H1 (cell line): ENCODE measurements around the gene EPHA8. TPM values are rescaled to one million over a fixed set of nuclear protein-coding genes. Genes with fewer than 3 reads are reported as not detected.

Source experiments
- CTCF ChIA-PET: fragments of 300-600 bp; sonication (Branson Sonifier 250); formaldehyde crosslinking; loops from one replicate; lab custom pipeline; 2021; ENCODE audit not compliant: partially characterized antibody; lab: Charles Lee
- POLR2A ChIA-PET: fragments of 300-600 bp; sonication (Branson Sonifier 250); formaldehyde crosslinking; loops from one replicate; lab custom pipeline; 2021; ENCODE audit warnings: inconsistent platforms; ENCODE audit not compliant: partially characterized antibody; lab: Charles Lee
- DNase-seq, 2 experiments: peaks; one replicate each; pipeline versions ENCODE4 v3.0.0 to v3.0.0-alpha.2; 2010 to 2022; ENCODE audit warnings: low spot score in 2 of 2, low read depth in 1 of 2, mixed read lengths in 1 of 2
- FAIRE-seq: peaks from 2 replicates; lab custom pipeline; 2011; peaks lifted over from hg19 to GRCh38; lab: Jason Lieb, UNC
- H2AFZ ChIP-seq: 2 replicates; pipeline ENCODE4 v1.8.1; 2012; ENCODE audit warnings: low read length, inconsistent platforms
- H2AK5ac ChIP-seq: 2 replicates; pipeline ENCODE4 v1.6.1; 2013; ENCODE audit warnings: low read depth, low read length
- H2BK120ac ChIP-seq: replicated peaks from 2 replicates; pipeline ENCODE3; 2013; ENCODE audit warnings: low read depth, low read length, inconsistent platforms
- H2BK12ac ChIP-seq: 2 replicates; pipeline ENCODE4 v1.6.1; 2013; ENCODE audit warnings: low read depth, low read length
- H2BK15ac ChIP-seq: 2 replicates; pipeline ENCODE4 v1.6.1; 2013; ENCODE audit warnings: low read length
- H2BK20ac ChIP-seq: 2 replicates; pipeline ENCODE4 v1.6.1; 2013; ENCODE audit warnings: low read length
- H2BK5ac ChIP-seq: 2 replicates; pipeline ENCODE4 v1.6.1; 2013; ENCODE audit warnings: low read depth, low read length
- H3K14ac ChIP-seq: 2 replicates; pipeline ENCODE4 v1.6.1; 2013; ENCODE audit warnings: inconsistent platforms; ENCODE audit not compliant: insufficient read length
- H3K18ac ChIP-seq: 2 replicates; pipeline ENCODE4 v1.6.1; 2013; ENCODE audit warnings: low read length; ENCODE audit errors: extremely low read depth
- H3K23ac ChIP-seq: 2 replicates; pipeline ENCODE4 v1.6.1; 2013; ENCODE audit warnings: inconsistent platforms; ENCODE audit not compliant: insufficient read length
- H3K23me2 ChIP-seq: 2 replicates; pipeline ENCODE4 v1.6.1; 2013; ENCODE audit warnings: low read depth, low read length
- H3K27ac ChIP-seq: 2 replicates; pipeline ENCODE4 v1.6.1; 2011; ENCODE audit warnings: low read depth, low read length, inconsistent platforms
- H3K27me3 ChIP-seq, 4 experiments: replicated peaks in 1 of 4; 1 replicate in 1 of 4; 2 replicates in 3 of 4; pipeline versions ENCODE4 v1.6.1 to v1.8.1; 2011 to 2013; ENCODE audit warnings: low read length in 3 of 4, mild to moderate bottlenecking in 3 of 4, inconsistent platforms in 2 of 4, mixed read lengths in 2 of 4, moderate library complexity in 1 of 4; ENCODE audit not compliant: control insufficient read depth in 3 of 4, insufficient read depth in 3 of 4; ENCODE audit errors: extremely low read depth in 1 of 4
- H3K36me3 ChIP-seq, 4 experiments: 2 replicates each; pipeline versions ENCODE4 v1.6.1 to v1.8.1; 2011 to 2013; ENCODE audit warnings: mild to moderate bottlenecking in 4 of 4, low read length in 3 of 4, moderate library complexity in 2 of 4, control low read depth in 1 of 4, inconsistent platforms in 1 of 4; ENCODE audit not compliant: insufficient read depth in 4 of 4, control insufficient read depth in 2 of 4
- H3K4ac ChIP-seq: replicated peaks from 2 replicates; pipeline ENCODE3; 2013; ENCODE audit warnings: low read length, low read depth, mixed read lengths, inconsistent platforms; ENCODE audit not compliant: insufficient read length
- H3K4me1 ChIP-seq, 4 experiments: replicated peaks in 1 of 4; 1 replicate in 1 of 4; 2 replicates in 3 of 4; pipeline versions ENCODE4 v1.6.1 to v1.8.1; 2011 to 2013; ENCODE audit warnings: low read length in 3 of 4, inconsistent platforms in 2 of 4, mixed read lengths in 1 of 4; ENCODE audit not compliant: insufficient read depth in 4 of 4, control insufficient read depth in 3 of 4
- H3K4me2 ChIP-seq, 2 experiments: 2 replicates each; pipeline versions ENCODE4 v1.6.1 to v1.8.1; 2011 to 2013; ENCODE audit warnings: low read depth in 2 of 2, low read length in 2 of 2, control low read depth in 1 of 2, inconsistent platforms in 1 of 2, mild to moderate bottlenecking in 1 of 2; ENCODE audit not compliant: insufficient read depth in 1 of 2
- H3K4me3 ChIP-seq, 4 experiments: fragments of 200-600, 300-600 bp in 1 of 4; sonication (generic), shearing (Covaris generic), sonication (Bioruptor Twin) in 1 of 4; 2 replicates each; pipeline versions ENCODE4 v1.5.1 to v1.8.1; 2011 to 2016; ENCODE audit warnings: low read length in 4 of 4, low read depth in 3 of 4, control low read depth in 2 of 4, inconsistent platforms in 2 of 4, mild to moderate bottlenecking in 2 of 4, mixed read lengths in 1 of 4, moderate library complexity in 1 of 4; ENCODE audit not compliant: insufficient read depth in 2 of 4; ENCODE audit errors: extremely low read depth in 1 of 4
- H3K56ac ChIP-seq: replicated peaks from 2 replicates; pipeline ENCODE3; 2013; ENCODE audit warnings: low read depth, mild to moderate bottlenecking, mixed read lengths, low read length, inconsistent platforms; ENCODE audit not compliant: insufficient read length
- H3K79me1 ChIP-seq: 2 replicates; pipeline ENCODE4 v1.6.1; 2013; ENCODE audit warnings: low read depth, low read length, control low read depth
- H3K79me2 ChIP-seq, 2 experiments: 2 replicates each; pipeline versions ENCODE4 v1.6.1 to v1.8.1; 2012 to 2013; ENCODE audit warnings: low read length in 2 of 2, mild to moderate bottlenecking in 2 of 2, inconsistent platforms in 1 of 2; ENCODE audit not compliant: insufficient read depth in 2 of 2, control insufficient read depth in 1 of 2
- H3K9ac ChIP-seq, 4 experiments: replicated peaks in 1 of 4; 1 replicate in 1 of 4; 2 replicates in 3 of 4; pipeline versions ENCODE4 v1.6.1 to v1.8.1; 2011 to 2013; ENCODE audit warnings: low read depth in 3 of 4, low read length in 3 of 4, control low read depth in 2 of 4, mild to moderate bottlenecking in 2 of 4, moderate library complexity in 2 of 4, inconsistent platforms in 1 of 4; ENCODE audit errors: extremely low read depth in 1 of 4
- H3K9me3 ChIP-seq, 2 experiments: 2 replicates each; pipeline versions ENCODE4 v1.6.1 to v1.8.1; 2012 to 2013; ENCODE audit warnings: mild to moderate bottlenecking in 2 of 2, moderate library complexity in 2 of 2, control low read depth in 1 of 2, inconsistent platforms in 1 of 2, low read depth in 1 of 2, low read length in 1 of 2, mixed read lengths in 1 of 2; ENCODE audit not compliant: insufficient read depth in 2 of 2
- H4K20me1 ChIP-seq, 2 experiments: replicated peaks in 1 of 2; 2 replicates each; pipeline versions ENCODE3 to v1.8.1; 2011 to 2013; ENCODE audit warnings: inconsistent platforms in 2 of 2, low read length in 2 of 2, mild to moderate bottlenecking in 1 of 2; ENCODE audit not compliant: insufficient read depth in 2 of 2, control insufficient read depth in 1 of 2
- H4K5ac ChIP-seq: 2 replicates; pipeline ENCODE4 v1.6.1; 2013; ENCODE audit warnings: low read length, low read depth, mixed read lengths, inconsistent platforms; ENCODE audit not compliant: insufficient read length
- H4K8ac ChIP-seq: 2 replicates; pipeline ENCODE4 v1.8.0; 2013; ENCODE audit warnings: mild to moderate bottlenecking, moderate library complexity, low read length, inconsistent platforms; ENCODE audit not compliant: insufficient read depth; ENCODE audit errors: extremely low read depth
- H4K91ac ChIP-seq: replicated peaks from 2 replicates; pipeline ENCODE3; 2013; ENCODE audit warnings: low read length, mixed read lengths, inconsistent platforms; ENCODE audit not compliant: insufficient read length
- BCL11A ChIP-seq, 2 experiments: IDR thresholded peaks; one replicate each; pipeline ENCODE4 v1.6.1; 2011; ENCODE audit warnings: low read depth in 2 of 2, low read length in 2 of 2, mild to moderate bottlenecking in 2 of 2
- CBX8 ChIP-seq: fragments of 300-800, 300-1000 bp; sonication (generic); IDR thresholded peaks from 2 replicates; pipeline ENCODE4 v1.7.1; 2016; ENCODE audit warnings: low read depth, low read length, borderline replicate concordance
- CHD1 ChIP-seq: IDR thresholded peaks from 2 replicates; pipeline ENCODE4 v1.6.1; 2012; ENCODE audit warnings: low read depth, low read length, improper control_type of control experiment
- EGR1 ChIP-seq: IDR thresholded peaks from 2 replicates; pipeline ENCODE4 v1.6.1; 2011; ENCODE audit warnings: low read depth, low read length, borderline replicate concordance
- KDM1A ChIP-seq: fragments of 200-600, 300-600 bp; sonication (generic); IDR thresholded peaks from 2 replicates; pipeline ENCODE4 v1.7.1; 2016; ENCODE audit warnings: mild to moderate bottlenecking, low read length, borderline replicate concordance
- KDM5A ChIP-seq: fragments of 200-600 bp; IDR thresholded peaks from 2 replicates; pipeline ENCODE4 v1.7.1; 2012; ENCODE audit warnings: mild to moderate bottlenecking, low read length, inconsistent platforms, mixed read lengths
- MAX ChIP-seq: IDR thresholded peaks from 2 replicates; pipeline ENCODE4 v1.6.1; 2012; ENCODE audit warnings: inconsistent platforms
- PHF8 ChIP-seq: fragments of 200-600 bp; sonication (generic); conservative IDR thresholded peaks from 2 replicates; pipeline ENCODE4 v1.7.1; 2012; ENCODE audit warnings: low read depth, mild to moderate bottlenecking, inconsistent platforms, low read length, moderate library complexity
- TBP ChIP-seq: IDR thresholded peaks from 2 replicates; pipeline ENCODE4 v1.6.1; 2011; ENCODE audit warnings: low read depth, low read length, improper control_type of control experiment
- WGBS, 2 experiments: shearing (Covaris generic) in 1 of 2; methylation state at CpG; one replicate each; pipeline versions ENCODE4 v1.1.6 to v1.1.7; 2013 to 2015; ENCODE audit warnings: low lambda C conversion rate in 2 of 2, mixed read lengths in 2 of 2, inconsistent platforms in 1 of 2, low coverage in 1 of 2, missing lambda C conversion rate in 1 of 2; ENCODE audit not compliant: insufficient replicate concordance in 2 of 2, insufficient coverage in 1 of 2, insufficient read length in 1 of 2; ENCODE audit errors: extremely low coverage in 1 of 2, missing lambda C conversion rate in 1 of 2; 5-methylcytosine and 5-hydroxymethylcytosine counted together
- polyA plus RNA-seq, 7 experiments: library from polyadenylated mRNA; depleted of rRNA in 3 of 7; stranded (reverse) in 5 of 7; unstranded in 2 of 7; fragments of >200 nt in 5 of 7; fragments of 200-250 nt in 2 of 7; gene quantifications; 1 replicate in 5 of 7; 2 replicates in 1 of 7; 4 replicates in 1 of 7; pipeline versions ENCODE4 v1.2.1 to v1.2.3, GENCODE V29; 2011 to 2013; ENCODE audit warnings: missing spikeins in 2 of 7, mixed read lengths in 2 of 7
- total RNA-seq: library from RNA; stranded (reverse); fragmentation: NEBNext Ultra II Directional; extraction: Animal tissue kit (Norgen Biotek cat#: 25700); gene quantifications from 2 replicates; pipeline ENCODE4 v1.2.1, GENCODE V29; 2021
- TF ChIP-seq, protein P1 (sequence below): IDR thresholded peaks from 2 replicates; pipeline ENCODE4 v1.6.1; 2011; ENCODE audit warnings: low read length, improper control_type of control experiment
- TF ChIP-seq, protein P2 (sequence below): IDR thresholded peaks from 2 replicates; pipeline ENCODE4 v1.6.1; 2012; ENCODE audit warnings: low read length, inconsistent platforms

Gene EPHA8
- total and polyA plus RNA-seq, 2 of the 8 experiments (the other 6 are each of a cell fraction or from before 2014, with no cell fraction given): 4.0 to 8.4 TPM

DNA sequence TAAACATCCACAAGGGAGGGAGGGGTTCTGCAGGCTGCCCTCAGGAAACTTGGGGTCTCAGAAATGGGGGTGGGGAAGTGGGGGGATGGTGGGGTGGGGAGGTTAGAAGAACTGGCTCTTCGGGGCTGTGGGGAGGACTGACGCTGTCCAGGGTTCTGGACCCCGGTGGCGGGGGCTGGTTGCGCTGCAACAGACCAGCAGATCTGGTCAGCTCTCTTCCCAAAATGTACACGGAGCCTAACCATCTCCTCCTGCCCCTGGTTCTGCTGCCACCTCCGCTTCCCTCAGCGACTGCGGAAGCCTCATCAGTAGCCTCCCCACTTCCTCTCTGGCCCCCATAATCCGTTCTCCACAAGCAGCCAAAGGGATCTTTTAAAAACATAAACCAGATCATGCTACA is 43.9 kb downstream of the EPHA8 start:
- peaks cover 0 to 7% (median 0%) of the 10 kb centered on the region in 4 experiments; a peak in 1 of 7 replicates for H3K27me3 ChIP-seq
- no peak overlapping the region for H3K18ac ChIP-seq
- no peak overlapping the region for H3K56ac ChIP-seq
- no peak overlapping the region for H3K4me3 ChIP-seq
- no peaks in the 10 kb centered on the region for H3K79me1 ChIP-seq
- no peak overlapping the region for H2AK5ac ChIP-seq
- H4K5ac ChIP-seq: no peak overlapping the region
- no peak overlapping the region for H2BK20ac ChIP-seq
- FAIRE-seq (no peak), DNase-seq (peak in 1 of 2 experiments; percentile 79)
- H3K4ac ChIP-seq: no peak overlapping the region
- no peak overlapping the region for H3K9ac ChIP-seq
- ChIA-PET POLR2A (no interaction called here), CTCF (interaction anchor here (0.6 to 2.7 kb wide), 6 partner anchors 15 to 100 kb away, joined by 3 to 9 read pairs (median 4); no protein-coding TSS in a partner anchor)
- H3K79me2 ChIP-seq: no peaks in the 10 kb centered on the region
- no peak overlapping the region for H4K8ac ChIP-seq
- H3K23me2 ChIP-seq: no peaks in the 10 kb centered on the region; the same call in 1 of the 2 replicates
- no peak overlapping the region for H2BK5ac ChIP-seq
- H2BK12ac ChIP-seq: no peak overlapping the region
- H3K14ac ChIP-seq: no peak overlapping the region
- H2AFZ ChIP-seq: no peak overlapping the region
- peaks cover 0 to 6% (median 3%) of the 10 kb centered on the region in 4 experiments; a peak in 6 of 7 replicates for H3K4me1 ChIP-seq
- H2BK120ac ChIP-seq: no peak overlapping the region
- no peaks in the 10 kb centered on the region for H3K36me3 ChIP-seq
- H3K23ac ChIP-seq: no peak overlapping the region
- no peak overlapping the region for H4K91ac ChIP-seq
- H4K20me1 ChIP-seq: peaks cover 0 to 6% of the 10 kb centered on the region in 2 experiments
- no peaks in the 10 kb centered on the region for H3K9me3 ChIP-seq
- 39% methylated on average over 5 of the region's 10 CpGs; no CpG with 5 or more reads in 1 of the 2 experiments for WGBS, 2 experiments
- H3K4me2 ChIP-seq: no peak overlapping the region
- H2BK15ac ChIP-seq: no peak overlapping the region
- H3K27ac ChIP-seq: no peak overlapping the region
- TF ChIP-seq BCL11A (IDR thresholded peaks at IDR 0.05; ENCODE audit: low read depth in 2 of 2, low read length in 2 of 2): no peak
- TF ChIP-seq, protein P1, sequence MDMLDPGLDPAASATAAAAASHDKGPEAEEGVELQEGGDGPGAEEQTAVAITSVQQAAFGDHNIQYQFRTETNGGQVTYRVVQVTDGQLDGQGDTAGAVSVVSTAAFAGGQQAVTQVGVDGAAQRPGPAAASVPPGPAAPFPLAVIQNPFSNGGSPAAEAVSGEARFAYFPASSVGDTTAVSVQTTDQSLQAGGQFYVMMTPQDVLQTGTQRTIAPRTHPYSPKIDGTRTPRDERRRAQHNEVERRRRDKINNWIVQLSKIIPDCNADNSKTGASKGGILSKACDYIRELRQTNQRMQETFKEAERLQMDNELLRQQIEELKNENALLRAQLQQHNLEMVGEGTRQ: no peak
- no peak for TF ChIP-seq TBP
- no peak for TF ChIP-seq EGR1
- TF ChIP-seq CHD1: no peak
- TF ChIP-seq CBX8: no peak
- TF ChIP-seq MAX: no peak
- TF ChIP-seq KDM5A: no peak
- no peak for TF ChIP-seq KDM1A
- TF ChIP-seq PHF8: no peak
- TF ChIP-seq, protein P2, sequence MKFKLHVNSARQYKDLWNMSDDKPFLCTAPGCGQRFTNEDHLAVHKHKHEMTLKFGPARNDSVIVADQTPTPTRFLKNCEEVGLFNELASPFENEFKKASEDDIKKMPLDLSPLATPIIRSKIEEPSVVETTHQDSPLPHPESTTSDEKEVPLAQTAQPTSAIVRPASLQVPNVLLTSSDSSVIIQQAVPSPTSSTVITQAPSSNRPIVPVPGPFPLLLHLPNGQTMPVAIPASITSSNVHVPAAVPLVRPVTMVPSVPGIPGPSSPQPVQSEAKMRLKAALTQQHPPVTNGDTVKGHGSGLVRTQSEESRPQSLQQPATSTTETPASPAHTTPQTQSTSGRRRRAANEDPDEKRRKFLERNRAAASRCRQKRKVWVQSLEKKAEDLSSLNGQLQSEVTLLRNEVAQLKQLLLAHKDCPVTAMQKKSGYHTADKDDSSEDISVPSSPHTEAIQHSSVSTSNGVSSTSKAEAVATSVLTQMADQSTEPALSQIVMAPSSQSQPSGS: no peak
